ENCODE measurements around the gene MUC2.
A peak's percentile ranks its signal among the peaks of the same experiment; 100 is the strongest.

The MUC2 gene

GRCh38 chr11:1033016-1033798, 41.5 kb upstream of the MUC2 start:
- peaks cover 7% of the 10 kb centered on the region for H3K9me3 Mint-ChIP-seq
- H3K27ac Mint-ChIP-seq, result no peak overlapping the region
- peaks cover 4% of the 10 kb centered on the region for H3K27me3 Mint-ChIP-seq
- no peak overlapping the region for H3K4me3 Mint-ChIP-seq
- no peaks in the 10 kb centered on the region for H3K36me3 Mint-ChIP-seq
- ATAC-seq, result no peak
- no peaks in the 10 kb centered on the region for H3K4me1 Mint-ChIP-seq

- H3K4me1 Mint-ChIP-seq, result no peaks in the 10 kb centered on the region
These were observed 40.7 kb upstream of the MUC2 start for GRCh38 chr11:1034001-1034400.

DNA sequence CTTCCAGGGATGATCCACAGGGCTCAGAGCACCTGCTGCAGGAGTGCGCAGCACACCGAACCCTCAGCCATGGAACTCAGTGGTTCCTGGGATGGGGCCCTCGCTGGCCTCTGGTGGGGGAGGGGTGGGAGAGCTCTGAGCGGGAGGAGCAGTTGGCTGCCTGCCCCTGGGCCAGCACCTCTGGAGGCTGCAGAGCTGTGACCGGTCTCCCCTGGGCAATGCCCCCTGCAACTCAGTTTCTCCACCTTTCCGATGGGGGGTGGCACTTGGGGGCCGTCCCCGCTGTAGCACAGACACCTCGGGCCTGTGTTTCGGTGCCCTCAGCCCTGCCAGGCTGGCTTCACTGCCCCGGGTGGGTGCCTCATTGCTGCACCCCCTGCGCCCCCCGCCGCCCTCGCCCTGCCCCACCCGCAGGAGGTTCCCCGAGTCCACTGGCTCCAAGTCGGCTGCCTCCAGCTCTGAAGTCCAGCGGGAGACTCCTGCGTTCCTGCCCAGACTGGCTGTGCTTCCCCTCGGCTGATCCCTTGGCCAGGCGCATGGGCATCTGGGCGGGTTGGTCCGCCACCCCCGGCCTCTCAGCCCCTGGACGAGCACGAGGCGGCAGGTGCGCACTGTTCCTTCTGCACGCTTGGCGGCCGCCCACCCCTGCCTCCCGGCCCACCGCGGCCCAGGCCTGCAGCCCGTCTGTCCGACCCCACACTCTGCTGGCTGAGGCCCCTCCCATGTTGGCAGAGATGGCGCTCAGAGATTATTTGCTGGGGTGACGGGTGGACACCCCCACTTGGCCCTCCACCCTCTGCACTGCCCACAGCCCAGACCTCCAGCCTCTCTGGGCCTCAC, 40.0 kb upstream of the MUC2 start:
- H3K27ac Mint-ChIP-seq, result no peak overlapping the region
- H3K9me3 Mint-ChIP-seq, result peaks cover 7% of the 10 kb centered on the region
- no peaks in the 10 kb centered on the region for H3K36me3 Mint-ChIP-seq
- H3K4me1 Mint-ChIP-seq, result no peaks in the 10 kb centered on the region
- no peak for ATAC-seq
- no peak overlapping the region for H3K4me3 Mint-ChIP-seq
- H3K27me3 Mint-ChIP-seq, result peaks cover 7% of the 10 kb centered on the region

More at GRCh38 chr11:1034001-1034400, 40.7 kb upstream of the MUC2 start:
- Mint-ChIP-seq H3K9me3 (peaks cover 7% of the 10 kb centered on the region), H3K27me3 (peaks cover 7% of the 10 kb centered on the region), H3K27ac (no peak overlapping the region), H3K4me3 (no peak overlapping the region), H3K36me3 (no peaks in the 10 kb centered on the region)
- no peak for ATAC-seq

DNA sequence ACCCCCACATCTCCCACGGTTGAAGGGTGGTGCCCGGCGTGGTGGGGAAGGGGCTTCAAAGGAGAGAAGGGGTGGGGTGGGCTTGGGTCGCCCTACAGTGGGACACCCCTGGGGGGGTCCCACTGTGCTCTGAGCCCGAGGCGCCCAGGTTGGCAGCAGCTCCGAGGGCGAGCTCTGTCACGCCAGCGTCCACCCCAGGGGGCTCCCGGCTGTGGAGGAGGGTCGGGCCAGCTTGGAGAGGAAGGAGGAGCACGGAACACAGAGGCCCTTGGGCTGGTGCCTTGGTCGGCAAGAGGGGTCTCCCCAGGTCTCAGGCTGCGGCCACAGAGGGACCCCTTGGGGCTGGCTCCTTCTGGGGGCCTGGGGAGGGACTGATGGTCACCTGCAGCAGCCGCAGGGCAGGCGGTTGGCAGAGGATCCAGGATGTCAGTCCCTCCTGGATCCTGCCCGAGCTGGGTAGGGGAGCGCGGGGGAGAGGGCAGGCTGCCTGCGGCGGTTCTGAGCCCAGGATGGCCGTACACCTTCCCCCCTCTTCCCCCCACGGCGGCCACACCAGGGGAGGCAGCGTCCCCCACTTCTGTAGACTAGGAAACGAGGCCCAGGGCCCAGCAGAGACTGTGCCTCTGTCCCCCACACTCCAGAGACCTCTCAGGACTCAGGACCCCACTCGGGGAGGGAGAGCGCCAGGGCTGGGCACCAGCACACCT, 38.9 kb upstream of the MUC2 start:
- ATAC-seq, result peak; percentile 1
- Mint-ChIP-seq H3K27me3 (peaks cover 7% of the 10 kb centered on the region), H3K36me3 (no peaks in the 10 kb centered on the region), H3K4me1 (no peaks in the 10 kb centered on the region), H3K9me3 (peaks cover 7% of the 10 kb centered on the region), H3K4me3 (no peak overlapping the region), H3K27ac (no peak overlapping the region)

DNA sequence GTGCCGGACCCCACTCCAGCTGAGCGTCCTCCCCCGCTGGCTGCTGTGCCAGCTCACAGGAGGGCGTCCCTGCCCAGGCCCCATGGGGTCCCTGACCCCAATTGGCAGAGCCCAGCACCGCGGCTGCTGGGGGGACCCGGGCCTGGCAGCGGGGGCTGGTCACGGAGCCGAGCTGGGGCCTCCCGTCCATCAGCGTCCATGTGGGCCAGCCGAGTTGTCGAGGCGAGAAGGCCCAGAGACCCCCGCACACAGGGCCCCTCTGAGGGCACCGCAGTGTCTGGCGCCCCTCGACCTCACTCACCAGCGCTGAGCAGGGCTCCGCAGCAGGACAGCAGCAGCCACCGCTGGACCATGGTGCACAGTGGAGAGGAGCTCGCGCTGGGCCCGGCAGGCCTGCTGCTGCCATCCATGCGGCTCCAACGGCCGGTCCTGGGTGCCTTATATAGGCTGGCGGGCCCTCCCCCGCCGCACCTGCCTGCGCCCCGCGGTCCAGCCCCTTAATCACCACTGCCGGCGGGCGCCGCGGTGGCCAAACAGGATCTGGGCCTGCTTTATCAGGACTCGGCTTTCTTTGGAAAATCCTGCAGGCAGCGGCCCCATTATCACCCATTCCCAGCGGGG, 38.3 kb upstream of the MUC2 start, which contains the start of gene MUC6:
Gene MUC6 (minus strand): TSS at position 416 of the 621 bp plus-strand sequence. CDS start 63 bp downstream, at position 353.
- Mint-ChIP-seq H3K4me1 (no peaks in the 10 kb centered on the region), H3K4me3 (no peak within 1 kb of the TSS), H3K27ac (no peak within 1 kb of the TSS), H3K36me3 (no peaks in the 10 kb centered on the region), H3K27me3 (peaks cover 7% of the 10 kb centered on the region), H3K9me3 (peaks cover 7% of the 10 kb centered on the region)
- no peak for ATAC-seq

- Mint-ChIP-seq H3K27me3 (peaks cover 13% of the 10 kb centered on the region), H3K27ac (no peak overlapping the region), H3K9me3 (peaks cover 7% of the 10 kb centered on the region), H3K36me3 (no peaks in the 10 kb centered on the region), H3K4me3 (no peak overlapping the region), H3K4me1 (no peaks in the 10 kb centered on the region)
- no peak for ATAC-seq
These were observed 37.7 kb upstream of the MUC2 start for GRCh38 chr11:1036931-1037330.

DNA sequence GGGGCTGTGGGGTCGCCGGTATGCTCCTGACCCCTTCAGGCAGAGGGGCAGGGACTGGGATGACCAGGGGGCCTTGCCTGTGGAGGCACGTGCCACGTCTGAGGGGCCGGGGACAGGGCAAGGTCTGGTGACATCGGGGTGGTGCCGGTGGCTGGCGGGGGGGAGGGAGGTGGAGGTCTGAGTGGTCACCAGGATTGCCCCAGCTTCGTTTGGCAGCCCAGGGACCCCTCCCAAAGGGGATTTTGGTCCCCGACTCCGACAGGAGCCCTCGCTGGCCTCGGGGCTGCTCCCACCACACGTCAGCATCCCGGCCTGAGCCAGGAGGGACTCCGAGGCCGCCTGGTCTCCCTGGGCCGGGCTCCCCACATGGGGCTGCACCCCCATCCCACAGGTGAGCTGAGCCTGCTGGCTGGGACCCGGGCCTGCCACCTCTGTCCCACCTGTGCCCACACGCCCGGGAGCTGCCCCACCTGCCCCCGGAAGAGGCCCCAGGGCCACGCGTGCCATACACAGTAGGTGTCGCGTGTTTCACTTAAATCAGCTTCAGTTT, 37.1 kb upstream of the MUC2 start:
- Mint-ChIP-seq H3K4me3 (no peak overlapping the region), H3K9me3 (peaks cover 1% of the 10 kb centered on the region)
- ATAC-seq, result no peak

GRCh38 chr11:1038361-1038760, 36.3 kb upstream of the MUC2 start:
- Mint-ChIP-seq H3K27ac (no peak overlapping the region), H3K9me3 (no peaks in the 10 kb centered on the region), H3K27me3 (peaks cover 27% of the 10 kb centered on the region), H3K4me3 (no peak overlapping the region), H3K36me3 (no peaks in the 10 kb centered on the region), H3K4me1 (no peaks in the 10 kb centered on the region)
- ATAC-seq, result no peak

More for the DNA sequence above, 37.1 kb upstream of the MUC2 start:
- Mint-ChIP-seq H3K4me1 (no peaks in the 10 kb centered on the region), H3K36me3 (no peaks in the 10 kb centered on the region), H3K27me3 (peaks cover 19% of the 10 kb centered on the region), H3K27ac (no peak overlapping the region)

DNA sequence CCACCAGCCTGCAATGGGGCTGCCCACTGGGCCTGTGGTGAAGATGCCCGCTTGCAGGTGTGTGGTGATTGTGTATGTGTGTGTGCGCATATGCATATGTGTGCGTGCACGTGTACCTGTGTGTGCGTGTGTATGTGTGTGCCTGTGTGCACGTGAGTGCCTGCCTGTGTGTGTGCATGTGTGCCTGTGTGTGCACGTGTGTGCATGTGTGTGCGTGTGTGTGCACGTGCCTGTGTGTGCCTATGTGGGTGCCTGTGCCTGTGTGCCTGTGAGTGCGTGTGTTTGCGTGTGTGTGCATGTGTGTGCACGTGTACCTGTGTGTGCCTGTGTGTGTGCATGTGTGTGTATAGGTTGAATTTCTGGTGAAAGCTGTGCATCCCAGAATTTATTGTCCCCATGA, 35.8 kb upstream of the MUC2 start:
- Mint-ChIP-seq H3K9me3 (no peaks in the 10 kb centered on the region), H3K27me3 (peaks cover 31% of the 10 kb centered on the region), H3K36me3 (no peaks in the 10 kb centered on the region), H3K4me3 (no peak overlapping the region), H3K27ac (no peak overlapping the region), H3K4me1 (no peaks in the 10 kb centered on the region)
- ATAC-seq, result no peak

- H3K4me3 Mint-ChIP-seq, result no peak overlapping the region
- no peaks in the 10 kb centered on the region for H3K4me1 Mint-ChIP-seq
- H3K36me3 Mint-ChIP-seq, result no peaks in the 10 kb centered on the region
- peaks cover 40% of the 10 kb centered on the region for H3K27me3 Mint-ChIP-seq
- peaks cover under 1% of the 10 kb centered on the region for H3K9me3 Mint-ChIP-seq
- H3K27ac Mint-ChIP-seq, result no peak overlapping the region
- no peak for ATAC-seq
These were observed 34.9 kb upstream of the MUC2 start for GRCh38 chr11:1039481-1040427.

- peaks cover 48% of the 10 kb centered on the region for H3K27me3 Mint-ChIP-seq
- H3K27ac Mint-ChIP-seq, result no peak overlapping the region
- peaks cover 5% of the 10 kb centered on the region for H3K9me3 Mint-ChIP-seq
- no peaks in the 10 kb centered on the region for H3K36me3 Mint-ChIP-seq
- H3K4me1 Mint-ChIP-seq, result no peaks in the 10 kb centered on the region
- no peak overlapping the region for H3K4me3 Mint-ChIP-seq
- no peak for ATAC-seq
These were observed 34.1 kb upstream of the MUC2 start for GRCh38 chr11:1040428-1041148.

DNA sequence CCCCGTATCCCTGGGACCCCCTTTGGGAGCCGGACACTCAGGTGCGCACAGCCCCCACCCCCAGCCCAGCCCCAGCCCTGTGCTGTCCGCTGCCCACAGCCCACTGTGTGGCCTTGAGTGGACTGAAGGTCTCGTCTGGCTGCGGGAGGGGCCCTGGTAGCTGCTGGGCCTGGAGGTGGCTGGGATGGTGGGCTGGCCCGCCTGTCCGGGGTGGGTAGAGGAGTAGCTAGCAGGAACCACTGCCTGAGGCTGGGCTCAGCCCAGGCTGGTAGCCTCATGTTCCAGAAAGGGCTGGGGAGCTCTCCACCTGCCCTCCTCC, 33.6 kb upstream of the MUC2 start:
- no peak for ATAC-seq
- H3K4me3 Mint-ChIP-seq, result no peak overlapping the region
- H3K4me1 Mint-ChIP-seq, result no peaks in the 10 kb centered on the region
- H3K27ac Mint-ChIP-seq, result no peak overlapping the region
- peaks cover 48% of the 10 kb centered on the region for H3K27me3 Mint-ChIP-seq
- H3K9me3 Mint-ChIP-seq, result peaks cover 5% of the 10 kb centered on the region
- no peaks in the 10 kb centered on the region for H3K36me3 Mint-ChIP-seq

DNA sequence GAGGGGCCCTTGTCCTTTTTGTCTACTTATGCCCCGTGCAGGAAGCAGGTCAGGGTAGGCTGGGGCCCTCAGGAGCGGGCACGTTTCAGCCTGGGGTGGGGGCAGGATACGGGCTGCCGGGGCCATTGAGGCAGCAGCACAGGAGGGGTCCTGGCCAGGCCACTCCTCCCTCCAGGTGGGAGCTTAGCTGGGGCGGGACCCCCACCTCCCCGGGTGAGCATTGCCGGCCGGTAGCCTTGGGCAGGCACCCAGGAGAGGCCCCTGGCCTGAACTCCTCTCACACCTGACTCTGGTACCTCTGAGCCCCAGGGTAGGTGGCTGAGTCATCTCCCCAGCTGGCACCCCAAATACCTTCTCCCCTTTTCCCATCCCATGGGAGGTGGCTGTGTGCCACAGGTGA, 33.2 kb upstream of the MUC2 start:
- peaks cover 49% of the 10 kb centered on the region for H3K27me3 Mint-ChIP-seq
- no peaks in the 10 kb centered on the region for H3K36me3 Mint-ChIP-seq
- H3K27ac Mint-ChIP-seq, result no peak overlapping the region
- H3K9me3 Mint-ChIP-seq, result peaks cover 5% of the 10 kb centered on the region
- H3K4me1 Mint-ChIP-seq, result no peaks in the 10 kb centered on the region
- ATAC-seq, result no peak
- no peak overlapping the region for H3K4me3 Mint-ChIP-seq
